ENCODE data around the gene OR5AR1. TPM values are rescaled to one million over a fixed set of nuclear protein-coding genes. Genes with fewer than 3 reads are reported as not detected.
"Not testable (repeated sequence)": the region's sequence is repeated elsewhere in the genome, so short reads cannot be mapped to it uniquely, and the experiment has no call there.

The OR5AR1 gene
- total RNA-seq = not detected
- long read RNA-seq = 0 reads

DNA sequence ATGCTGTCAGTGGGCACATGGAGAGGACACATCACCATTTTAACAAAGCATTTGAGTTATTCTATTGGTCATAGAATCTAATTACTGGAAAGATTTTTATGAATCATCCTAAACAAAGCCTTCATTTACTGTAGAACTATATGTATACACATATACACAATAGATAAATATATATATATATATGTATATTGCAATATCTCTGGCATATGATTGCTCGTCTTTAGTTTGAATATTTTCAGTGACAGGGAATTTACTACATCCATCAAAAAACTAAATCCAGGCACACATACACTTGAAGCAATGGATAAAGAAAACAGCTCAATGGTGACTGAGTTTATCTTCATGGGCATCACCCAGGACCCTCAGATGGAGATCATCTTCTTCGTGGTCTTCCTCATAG is at the start of gene OR5AR1:
TSS of gene OR5AR1 (plus strand) at position 301 of the 400 bp plus-strand sequence. CDS start at position 301, 0 bp downstream.
- intact Hi-C loops (cut with DNase I) = no loop called here
- DNase-seq (no peak), ATAC-seq (no peak)

DNA sequence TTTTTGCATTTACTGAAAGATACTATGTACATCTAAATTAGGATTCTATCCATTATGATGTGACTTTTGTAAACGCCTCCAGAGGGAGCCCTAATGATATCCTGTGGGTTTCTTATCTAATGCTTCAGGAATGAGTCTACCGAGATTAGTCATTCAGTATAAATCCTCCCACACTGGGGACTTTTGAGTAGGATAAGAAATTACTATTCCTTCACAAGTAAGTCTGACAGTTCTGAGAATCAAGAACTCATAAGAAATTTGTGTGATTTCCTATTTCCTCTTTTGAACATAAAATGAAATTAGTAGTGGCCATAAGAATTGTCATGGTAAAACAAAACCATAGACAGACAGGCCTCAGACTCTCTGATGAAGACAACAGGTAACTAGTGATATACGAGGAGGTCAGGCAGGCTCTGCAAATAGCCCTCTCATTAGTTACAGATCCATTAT is 38.8 kb upstream of the OR5AR1 start:
- ATAC-seq (peak in 1 of 2 donors; percentile 92), DNase-seq (no peak)
- intact Hi-C loops (cut with DNase I) = loop anchor here in 1 of 2 donors (5.0 kb wide), 1 partner anchor 158 kb away; no protein-coding TSS in a partner anchor

DNA sequence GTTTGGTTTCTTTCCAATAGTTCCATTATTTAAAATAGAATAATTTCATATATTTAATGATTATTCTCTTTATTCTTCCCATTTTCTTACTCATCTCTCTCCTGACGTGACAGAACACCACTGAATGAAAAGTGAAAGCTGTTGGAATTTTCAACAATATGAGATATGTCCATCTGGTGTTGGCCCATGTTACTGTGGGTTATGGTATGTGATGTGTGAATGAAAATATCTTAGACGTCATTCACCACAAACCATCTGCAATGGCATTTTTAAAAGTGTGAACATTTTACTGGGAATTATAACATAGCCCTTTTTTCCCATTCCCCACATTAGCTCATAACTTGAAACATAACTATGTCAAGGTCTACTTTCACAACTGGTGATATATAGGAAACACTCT is 37.5 kb upstream of the OR5AR1 start:
- no peak for DNase-seq
- ATAC-seq = no peak
- intact Hi-C loops (cut with DNase I) = no loop called here

DNA sequence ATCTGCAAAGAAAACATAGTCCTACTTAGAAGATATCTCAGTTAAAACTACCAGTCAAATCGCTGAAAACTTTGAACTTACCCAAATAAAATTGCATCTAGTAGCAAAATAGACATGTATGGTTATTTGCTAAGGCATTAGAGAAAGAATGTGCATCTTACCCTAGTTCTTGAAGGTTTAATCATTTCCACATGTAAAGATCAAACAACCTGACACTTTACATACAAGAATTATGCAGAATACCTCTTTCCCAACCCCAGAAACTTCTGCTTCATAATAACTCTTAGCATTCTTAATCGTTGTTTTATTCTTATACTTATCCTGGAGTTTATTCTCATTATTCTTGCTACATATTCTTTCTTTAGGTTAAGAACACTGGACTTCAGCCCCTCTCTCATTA is 31.2 kb upstream of the OR5AR1 start:
- ATAC-seq = no peak
- intact Hi-C loops (cut with DNase I) = no loop called here
- DNase-seq = no peak

DNA sequence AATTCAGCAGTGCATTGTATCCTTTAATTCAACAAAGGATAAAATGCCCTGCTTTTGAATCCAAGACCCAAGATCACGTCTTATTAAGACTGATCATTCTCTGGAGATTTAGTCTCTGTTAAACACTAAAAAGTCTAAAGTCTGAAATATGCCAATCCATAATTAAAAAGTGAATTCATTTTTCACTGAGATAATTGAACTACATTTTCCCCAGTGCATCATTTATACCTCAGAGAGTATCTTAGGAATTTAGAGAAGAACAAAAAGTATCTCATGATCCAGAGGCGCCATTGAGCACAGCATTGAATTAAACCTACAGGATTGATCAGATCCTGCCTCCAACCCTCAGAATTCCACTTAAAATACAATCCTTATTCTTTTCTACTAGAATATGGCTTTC is 26.6 kb upstream of the OR5AR1 start:
- DNase-seq = no peak
- intact Hi-C loops (cut with DNase I) = no loop called here

DNA sequence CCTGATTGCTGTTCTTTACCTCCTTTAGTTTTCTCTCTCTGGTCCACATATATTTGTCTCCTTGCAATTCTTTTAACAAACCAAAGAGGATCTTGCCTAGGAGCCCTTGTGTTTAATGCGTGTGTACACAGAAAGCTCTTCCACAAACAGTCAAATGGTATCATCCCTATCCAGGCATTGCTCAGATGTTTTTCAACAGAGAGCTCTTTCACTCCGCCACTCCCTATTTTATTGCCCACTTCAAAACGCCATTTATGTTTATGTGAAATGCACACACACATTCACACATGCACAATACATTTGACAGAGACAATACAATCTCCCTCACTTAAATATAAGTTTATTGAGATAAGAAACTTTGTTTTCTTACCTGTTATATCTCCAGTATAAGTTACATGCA is 26.0 kb upstream of the OR5AR1 start:
- no peak for DNase-seq
- no peak for ATAC-seq
- intact Hi-C loops (cut with DNase I) = no loop called here

More for the DNA sequence above, 26.6 kb upstream of the OR5AR1 start:
- ATAC-seq = no peak

DNA sequence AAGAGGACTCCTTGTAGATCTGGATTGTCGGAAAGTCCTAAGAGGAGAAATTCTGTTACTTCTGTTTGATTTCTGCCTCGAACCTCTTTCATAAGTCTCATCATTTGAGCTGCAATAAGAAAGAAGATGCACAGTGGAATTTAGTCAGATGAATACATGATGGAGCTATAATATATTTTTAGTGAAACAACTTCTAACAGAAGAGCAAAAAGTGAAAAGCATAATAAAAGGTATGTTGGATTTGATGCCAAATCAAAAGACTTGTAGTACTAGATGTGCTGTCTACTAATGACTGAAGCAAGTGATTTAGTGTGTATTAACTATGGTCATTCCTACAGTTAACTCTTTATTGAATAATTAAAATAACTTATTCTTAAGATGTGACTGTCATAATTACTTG is 21.1 kb upstream of the OR5AR1 start, which contains the start of gene OR5AP2:
TSS of gene OR5AP2 (minus strand) at position 101 of the 400 bp plus-strand sequence. CDS start at position 101, 0 bp downstream.
- ATAC-seq = no peak
- DNase-seq = no peak
- intact Hi-C loops (cut with DNase I) = no loop called here

DNA sequence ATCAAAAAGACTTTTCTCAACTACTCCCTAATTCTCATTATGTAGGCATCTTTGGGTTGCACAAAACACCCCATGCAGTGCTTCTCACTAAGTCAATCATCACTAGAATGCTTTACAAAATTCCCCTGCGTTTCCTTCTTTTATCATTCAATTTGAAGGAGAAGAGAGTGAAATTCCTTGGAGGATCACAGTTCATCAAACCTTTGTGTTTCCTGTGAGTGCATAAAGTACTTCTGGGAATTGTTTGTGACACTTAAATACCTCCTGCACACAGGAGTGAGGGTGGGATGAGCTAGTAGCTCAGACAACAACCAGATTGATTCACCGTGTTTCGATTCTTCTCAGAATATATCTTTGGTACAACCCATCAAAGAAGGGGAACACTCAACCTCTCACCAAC is 3.7 kb upstream of the OR5AR1 start:
- no peak for ATAC-seq
- DNase-seq = no peak
- intact Hi-C loops (cut with DNase I) = no loop called here

DNA sequence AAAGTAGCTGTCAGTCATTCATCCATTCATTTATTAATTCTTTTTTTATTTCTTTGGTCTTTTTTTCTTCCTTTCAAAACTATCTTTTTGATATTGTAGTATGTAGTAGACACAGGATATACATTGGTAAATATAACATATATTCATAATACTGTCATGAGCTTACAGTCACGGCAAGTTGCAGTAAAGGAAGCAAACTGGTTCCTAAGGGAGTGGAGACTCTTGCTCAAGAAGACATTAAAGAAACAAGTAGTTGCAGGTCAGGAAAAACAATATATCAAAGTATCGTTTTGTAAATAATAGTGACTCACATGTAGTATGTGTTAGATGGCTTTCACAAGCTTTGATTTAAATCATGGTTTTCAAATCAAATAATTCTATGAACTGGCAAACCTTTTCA is 7.5 kb downstream of the OR5AR1 start:
- intact Hi-C loops (cut with DNase I) = no loop called here
- ATAC-seq (no peak), DNase-seq (no peak)

DNA sequence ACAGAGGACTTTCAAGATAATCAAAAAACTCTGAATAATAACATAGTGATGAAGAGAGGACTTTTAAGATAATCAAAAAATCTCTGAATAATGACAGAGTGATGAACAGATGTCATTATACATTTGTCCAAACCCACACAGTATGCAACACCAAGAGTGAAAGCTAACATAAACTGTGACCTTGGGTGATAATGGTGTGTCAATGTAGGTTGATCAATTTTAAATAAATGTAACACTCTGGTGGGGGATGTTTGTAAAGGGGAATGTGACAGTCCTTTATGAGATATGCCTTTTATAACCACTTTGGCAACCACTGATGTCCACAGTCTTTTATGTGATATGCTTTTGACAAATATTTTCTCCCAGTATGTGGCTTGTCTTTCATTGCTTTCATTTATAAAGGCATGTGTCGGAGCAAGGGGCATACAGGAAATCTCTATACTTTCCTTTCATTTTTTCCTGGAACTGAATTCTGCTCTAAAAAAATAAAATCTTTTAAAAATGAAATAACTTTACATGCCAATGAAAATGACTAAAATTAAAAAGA is 25.1 kb downstream of the OR5AR1 start:
- intact Hi-C loops (cut with DNase I) = no loop called here

DNA sequence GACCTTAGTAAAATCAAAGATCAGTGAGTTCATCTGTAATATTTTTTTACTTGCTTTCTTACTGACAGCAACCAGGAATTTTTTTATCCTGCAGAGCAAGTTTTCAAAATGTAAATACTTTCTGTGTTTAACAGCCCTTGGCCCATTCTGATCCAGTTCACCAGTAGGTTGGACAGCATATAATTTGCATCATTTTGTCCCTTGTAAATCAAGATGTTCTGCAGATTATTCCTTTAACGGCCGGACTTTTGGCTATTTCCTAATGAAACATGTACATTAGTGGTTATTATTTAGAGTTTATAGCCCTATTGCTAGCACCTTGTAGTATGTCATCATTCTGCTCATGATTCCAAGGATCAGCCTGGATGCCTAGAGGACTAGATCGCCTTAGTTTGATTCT is 27.7 kb downstream of the OR5AR1 start:
- ATAC-seq; DNase-seq; intact Hi-C loops (cut with DNase I): not testable (repeated sequence)

More for the DNA sequence above, 25.1 kb downstream of the OR5AR1 start:
- no peak for DNase-seq
- ATAC-seq = no peak

DNA sequence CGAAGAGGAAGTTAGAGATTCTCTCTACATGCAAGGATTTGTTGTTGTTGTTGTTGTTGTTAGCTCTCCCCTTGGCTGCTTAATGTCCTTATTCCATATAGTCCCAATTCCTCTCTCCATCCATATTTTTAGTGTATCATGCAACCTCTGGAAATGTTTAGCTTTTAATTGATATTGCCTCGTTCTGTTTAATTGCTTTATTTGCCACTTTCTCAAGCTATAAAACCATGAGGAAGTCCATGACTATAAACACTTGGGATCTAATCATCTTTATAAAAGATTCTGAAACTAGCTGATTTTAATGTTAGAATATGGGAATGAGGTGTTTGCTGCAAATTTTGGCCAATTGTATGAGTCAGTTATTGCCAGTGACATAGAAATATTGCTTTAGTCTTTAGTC is 29.9 kb downstream of the OR5AR1 start:
- intact Hi-C loops (cut with DNase I) = no loop called here
- DNase-seq (no peak), ATAC-seq (no peak)

DNA sequence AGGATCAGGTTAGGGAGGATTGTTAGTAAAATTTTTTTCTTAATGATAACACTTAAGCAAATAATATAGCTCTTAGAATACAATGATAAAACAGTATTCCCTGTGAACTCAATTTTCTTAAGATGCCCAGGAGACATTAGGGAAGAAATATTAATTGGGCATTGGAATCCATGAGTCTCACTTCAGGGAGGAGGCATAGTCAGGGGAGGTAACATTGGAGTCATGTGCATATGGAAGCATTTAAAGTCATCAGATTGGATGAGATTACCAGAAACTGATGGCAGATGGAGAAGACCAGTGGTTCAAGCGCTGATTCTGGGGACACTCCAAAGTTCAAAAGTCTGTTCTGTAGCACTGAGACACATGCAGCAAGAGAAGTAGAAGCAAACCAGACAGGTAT is 35.3 kb downstream of the OR5AR1 start, which contains the start of gene OR9G1:
TSS of gene OR9G1 (plus strand) at position 301 of the 400 bp plus-strand sequence. CDS start 1,293 bp downstream, outside the sequence.
- intact Hi-C loops (cut with DNase I) = no loop called here
- no peak for DNase-seq
- ATAC-seq = no peak

DNA sequence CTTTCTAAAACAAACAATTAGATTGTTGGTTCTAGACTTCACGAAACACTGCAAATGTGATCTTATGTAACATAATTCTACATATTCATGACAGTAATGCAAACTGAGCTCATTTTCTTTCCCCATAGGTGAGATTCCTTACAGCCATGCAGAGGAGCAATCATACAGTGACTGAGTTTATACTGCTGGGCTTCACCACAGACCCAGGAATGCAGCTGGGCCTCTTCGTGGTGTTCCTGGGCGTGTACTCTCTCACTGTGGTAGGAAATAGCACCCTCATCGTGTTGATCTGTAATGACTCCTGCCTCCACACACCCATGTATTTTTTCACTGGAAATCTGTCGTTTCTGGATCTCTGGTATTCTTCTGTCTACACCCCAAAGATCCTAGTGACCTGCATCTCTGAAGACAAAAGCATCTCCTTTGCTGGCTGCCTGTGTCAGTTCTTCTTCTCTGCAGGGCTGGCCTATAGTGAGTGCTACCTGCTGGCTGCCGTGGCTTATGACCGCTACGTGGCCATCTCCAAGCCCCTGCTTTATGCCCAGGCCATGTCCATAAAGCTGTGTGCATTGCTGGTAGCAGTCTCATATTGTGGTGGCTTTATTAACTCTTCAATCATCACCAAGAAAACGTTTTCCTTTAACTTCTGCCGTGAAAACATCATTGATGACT is 36.9 kb downstream of the OR5AR1 start:
- DNase-seq (no peak), ATAC-seq (no peak)
- intact Hi-C loops (cut with DNase I) = no loop called here

DNA sequence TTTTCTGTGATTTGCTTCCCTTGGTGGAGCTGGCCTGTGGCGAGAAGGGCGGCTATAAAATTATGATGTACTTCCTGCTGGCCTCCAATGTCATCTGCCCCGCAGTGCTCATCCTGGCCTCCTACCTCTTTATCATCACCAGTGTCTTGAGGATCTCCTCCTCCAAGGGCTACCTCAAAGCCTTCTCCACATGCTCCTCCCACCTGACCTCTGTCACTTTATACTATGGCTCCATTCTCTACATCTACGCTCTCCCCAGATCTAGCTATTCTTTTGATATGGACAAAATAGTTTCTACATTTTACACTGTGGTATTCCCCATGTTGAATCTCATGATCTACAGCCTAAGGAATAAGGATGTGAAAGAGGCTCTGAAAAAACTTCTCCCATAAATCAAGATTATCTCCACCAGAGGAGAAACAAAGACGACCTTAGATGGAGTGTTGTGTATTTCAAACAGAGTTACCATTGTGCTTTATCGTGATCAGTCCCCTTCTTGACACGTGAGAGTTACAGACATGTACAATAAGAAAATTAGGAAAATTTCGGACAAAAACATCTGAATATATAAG is 37.5 kb downstream of the OR5AR1 start:
- no peak for ATAC-seq
- no peak for DNase-seq
- intact Hi-C loops (cut with DNase I) = no loop called here

DNA sequence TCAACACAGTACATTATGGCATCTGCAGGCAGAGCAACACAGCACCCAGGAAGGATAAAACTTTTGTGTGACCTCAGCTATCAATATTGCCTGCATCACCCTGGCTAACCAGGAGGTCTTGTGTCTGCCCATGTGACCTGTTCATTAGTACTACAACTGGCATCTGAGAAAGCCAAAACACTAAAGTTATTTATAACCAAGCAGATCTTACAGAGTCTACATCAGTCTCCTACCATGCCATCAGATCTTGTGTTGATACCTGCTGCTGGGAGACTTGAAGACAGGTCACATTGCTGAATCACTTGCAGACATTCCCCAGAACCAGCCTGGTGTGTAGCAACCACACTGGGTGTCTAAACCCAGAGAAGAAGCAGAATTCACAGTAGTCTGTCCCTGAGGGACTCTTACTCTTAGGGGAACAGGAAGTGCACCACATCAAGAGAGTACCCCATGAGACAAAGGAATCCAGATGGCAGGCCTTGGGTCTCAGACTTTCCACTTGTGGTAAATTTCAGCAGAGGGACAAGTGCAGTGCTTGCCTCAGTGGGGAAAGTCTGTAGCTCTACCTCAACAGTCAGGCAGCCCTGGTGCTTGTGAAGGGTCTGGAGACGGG is 42.4 kb downstream of the OR5AR1 start:
- ATAC-seq (no peak), DNase-seq (no peak)
- intact Hi-C loops (cut with DNase I) = no loop called here

DNA sequence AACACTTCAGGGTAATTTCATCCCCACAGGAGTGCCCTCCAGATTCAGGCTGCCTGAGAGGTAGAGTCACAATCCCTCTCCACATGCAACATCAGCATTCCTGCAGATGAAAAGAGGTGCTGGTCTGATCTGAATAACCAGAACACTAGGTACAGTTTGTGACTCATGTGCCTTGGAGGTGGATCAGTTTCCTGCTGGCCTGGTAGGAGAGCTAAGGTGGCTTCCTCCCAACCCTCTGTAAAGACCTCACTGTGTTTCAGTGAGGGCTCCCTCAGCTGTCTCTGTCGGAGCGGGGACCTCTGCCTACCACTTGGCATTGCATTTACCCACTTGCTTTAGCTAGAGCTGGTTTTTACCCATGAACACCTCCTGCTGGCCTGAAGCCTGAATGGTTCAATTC is 43.0 kb downstream of the OR5AR1 start:
- intact Hi-C loops (cut with DNase I) = no loop called here
- no peak for DNase-seq
- ATAC-seq = no peak

DNA sequence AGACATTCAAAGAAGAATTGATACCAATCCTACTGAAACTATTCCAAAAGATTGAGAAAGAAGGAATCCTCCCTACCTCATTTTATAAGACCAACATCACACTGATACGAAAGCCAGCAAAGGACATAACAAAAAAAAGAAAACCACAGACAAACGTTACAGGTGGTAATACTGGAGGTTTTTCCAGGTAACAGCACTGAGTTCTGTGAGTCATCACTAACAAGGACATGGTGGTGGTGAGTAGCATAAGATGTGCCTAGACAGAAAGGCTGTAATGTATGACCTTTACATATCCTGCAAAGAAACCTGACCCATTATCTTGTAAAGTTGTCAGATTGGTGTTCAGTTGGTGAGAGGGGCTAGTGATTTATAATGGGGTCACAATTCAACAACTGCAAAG is 50.7 kb downstream of the OR5AR1 start:
- DNase-seq = no peak
- intact Hi-C loops (cut with DNase I) = no loop called here
- ATAC-seq = no peak

All from left cardiac atrium (tissue), 4 donors.